Activated naive CD4-positive, alpha-beta T cell treated with anti-CD3 and anti-CD28 coated beads for 36 hours (primary cell): Measurements from ENCODE around the gene WAC. TPM values are rescaled to one million over a fixed set of nuclear protein-coding genes. Genes with fewer than 3 reads are reported as not detected.
"Not testable (repeated sequence)": the region's sequence is repeated elsewhere in the genome, so short reads cannot be mapped to it uniquely, and the experiment has no call there.

Experiments
- CTCF ChIA-PET: fragments of 350-600 bp; sonication (Branson Sonifier 250); formaldehyde crosslinking; loops from one replicate; lab custom pipeline; 2021; ENCODE audit warnings: antibody characterized with exemption; lab: Charles Lee
- DNase-seq: peaks from one replicate; pipeline ENCODE4 v3.0.0-alpha.2; 2020
- H3K27ac Mint-ChIP-seq: one replicate; pipeline ENCODE4 v1.8.0; 2021; ENCODE audit warnings: mild to moderate bottlenecking, mixed read lengths
- H3K27me3 Mint-ChIP-seq: one replicate; pipeline ENCODE4 v1.8.0; 2021; ENCODE audit warnings: low read depth, mixed read lengths
- H3K36me3 Mint-ChIP-seq: one replicate; pipeline ENCODE4 v1.8.0; 2021; ENCODE audit warnings: low read depth, mixed read lengths
- H3K4me1 Mint-ChIP-seq: one replicate; pipeline ENCODE4 v1.8.0; 2021; ENCODE audit warnings: low read depth, mixed read lengths
- H3K4me3 Mint-ChIP-seq: one replicate; pipeline ENCODE4 v1.8.0; 2021; ENCODE audit warnings: mild to moderate bottlenecking, moderate library complexity, mixed read lengths
- H3K9me3 Mint-ChIP-seq: one replicate; pipeline ENCODE4 v1.8.0; 2021; ENCODE audit warnings: mixed read lengths
- intact Hi-C: fragments of 100-400 bp; cut with micrococcal nuclease; formaldehyde crosslinking; loops from one replicate; pipeline ENCODE4 v1.15.1; 2023
- total RNA-seq, 2 experiments: library from RNA; stranded (reverse); gene quantifications; one replicate each; pipeline ENCODE4 v1.2.3, GENCODE V29; 2021

WAC gene
- total RNA-seq, 2 experiments from 2014 or later: 77.1 to 82.9 TPM

GRCh38 chr10:28595613-28596012 lies 62.7 kb downstream of the WAC start:
- intact Hi-C loops: no loop called here
- Mint-ChIP-seq H3K9me3 (peaks cover 4% of the 10 kb centered on the region), H3K36me3 (peaks cover 57% of the 10 kb centered on the region), H3K4me1 (peaks cover 58% of the 10 kb centered on the region), H3K4me3 (no peak overlapping the region), H3K27me3 (no peaks in the 10 kb centered on the region), H3K27ac (no peak overlapping the region)
- CTCF ChIA-PET: no interaction called here
- DNase-seq: no peak

- no peak overlapping the region for H3K27ac Mint-ChIP-seq
- no peaks in the 10 kb centered on the region for H3K27me3 Mint-ChIP-seq
- intact Hi-C loops: no loop called here
- H3K36me3 Mint-ChIP-seq: peaks cover 36% of the 10 kb centered on the region
- no peak overlapping the region for H3K4me3 Mint-ChIP-seq
- CTCF ChIA-PET: no interaction called here
- peaks cover 51% of the 10 kb centered on the region for H3K4me1 Mint-ChIP-seq
- no peak for DNase-seq
- no peaks in the 10 kb centered on the region for H3K9me3 Mint-ChIP-seq
Measured at GRCh38 chr10:28600056-28600455, 67.1 kb downstream of the WAC start.

DNA sequence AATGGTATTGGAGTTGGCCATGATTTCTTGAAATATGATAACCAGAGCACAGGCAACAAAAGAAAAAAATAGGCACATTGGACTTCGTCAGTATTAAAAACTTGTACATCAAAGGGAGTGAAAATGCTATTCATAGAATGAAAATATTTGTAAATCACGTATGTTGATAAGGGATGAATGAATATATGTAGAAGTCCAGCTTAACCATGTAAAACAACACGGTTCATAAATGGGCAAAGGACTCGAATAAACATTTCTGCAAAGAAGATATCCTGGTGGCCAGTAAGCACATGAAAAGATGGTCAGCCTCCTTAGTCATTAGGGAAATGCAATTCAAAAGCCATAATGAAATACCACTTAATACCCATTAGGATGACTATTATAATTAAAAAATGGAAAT lies 68.1 kb downstream of the WAC start:
- no peak for DNase-seq
- CTCF ChIA-PET: interaction anchor here (0.6 to 1.4 kb wide), 2 partner anchors 11 to 271 kb away, joined by 3 read pairs; no protein-coding TSS in a partner anchor
- Mint-ChIP-seq H3K9me3 (no peaks in the 10 kb centered on the region), H3K4me3 (no peak overlapping the region), H3K36me3 (peaks cover 33% of the 10 kb centered on the region), H3K27me3 (no peaks in the 10 kb centered on the region), H3K4me1 (peaks cover 51% of the 10 kb centered on the region), H3K27ac (no peak overlapping the region)
- intact Hi-C loops: no loop called here

GRCh38 chr10:28604567-28605536 lies 71.9 kb downstream of the WAC start:
- DNase-seq: no peak
- Mint-ChIP-seq H3K27ac (no peak overlapping the region), H3K9me3 (no peaks in the 10 kb centered on the region), H3K4me3 (no peak overlapping the region), H3K27me3 (no peaks in the 10 kb centered on the region), H3K36me3 (peaks cover 19% of the 10 kb centered on the region), H3K4me1 (peaks cover 38% of the 10 kb centered on the region)
- intact Hi-C loops: no loop called here
- CTCF ChIA-PET: interaction anchor here (0.6 to 1.0 kb wide), 2 partner anchors 15 to 1861 kb away, joined by 3 to 4 read pairs; no protein-coding TSS in a partner anchor

- intact Hi-C loops: no loop called here
- Mint-ChIP-seq H3K4me1 (peaks cover 35% of the 10 kb centered on the region), H3K27me3 (no peaks in the 10 kb centered on the region), H3K36me3 (peaks cover 25% of the 10 kb centered on the region), H3K4me3 (no peak overlapping the region), H3K27ac (no peak overlapping the region), H3K9me3 (no peaks in the 10 kb centered on the region)
- no peak for DNase-seq
- CTCF ChIA-PET: no interaction called here
Measured at GRCh38 chr10:28606568-28606967, 73.7 kb downstream of the WAC start.

DNA sequence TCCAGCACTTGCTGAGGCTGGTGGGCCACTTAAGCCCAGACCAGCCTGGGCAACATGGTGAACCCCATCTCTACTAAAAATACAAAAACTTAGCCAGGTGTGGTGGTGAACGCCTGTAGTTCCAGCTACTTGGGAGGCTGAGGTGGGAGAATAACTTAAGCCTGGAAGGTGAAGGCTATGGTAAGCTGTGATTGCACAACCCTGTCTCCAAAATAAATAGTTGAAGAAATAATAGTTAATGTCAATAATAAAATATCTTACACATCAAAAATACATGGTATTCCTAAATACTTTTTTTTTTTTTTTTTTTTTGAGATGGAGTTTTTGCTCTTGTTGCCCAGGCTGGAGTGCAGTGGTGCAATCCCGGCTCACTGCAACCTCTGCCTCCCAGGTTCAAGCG lies 76.7 kb downstream of the WAC start:
- DNase-seq, H3K27me3 Mint-ChIP-seq, CTCF ChIA-PET, H3K9me3 Mint-ChIP-seq, H3K4me3 Mint-ChIP-seq, intact Hi-C loops: not testable (repeated sequence)
- H3K36me3 Mint-ChIP-seq: peaks cover 35% of the 10 kb centered on the region
- H3K27ac Mint-ChIP-seq: peak overlapping the region; percentile 36
- peaks cover 22% of the 10 kb centered on the region for H3K4me1 Mint-ChIP-seq

DNA sequence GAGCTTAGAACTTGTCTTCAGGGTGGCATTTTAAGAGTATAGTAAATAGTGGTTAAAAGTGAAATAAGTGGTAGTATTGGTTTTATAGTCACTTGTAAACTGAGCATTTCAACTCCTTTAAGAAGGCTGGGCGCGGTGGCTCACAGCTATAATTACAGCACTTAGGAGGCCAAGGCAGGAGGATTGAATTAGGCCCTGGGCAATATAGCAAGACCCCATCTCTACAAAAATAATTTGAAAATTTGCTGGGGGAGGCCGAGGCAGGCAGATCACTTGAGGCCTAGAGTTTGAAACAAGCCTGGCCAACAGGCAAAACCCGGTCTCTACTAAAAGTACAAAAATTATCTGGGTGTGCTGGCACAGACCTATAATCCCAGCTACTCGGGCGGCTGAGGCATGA lies 80.0 kb downstream of the WAC start:
- Mint-ChIP-seq H3K9me3 (no peaks in the 10 kb centered on the region), H3K27me3 (no peaks in the 10 kb centered on the region), H3K4me1 (peaks cover 6% of the 10 kb centered on the region), H3K27ac (no peak overlapping the region), H3K4me3 (no peak overlapping the region), H3K36me3 (peaks cover 45% of the 10 kb centered on the region)
- intact Hi-C loops: no loop called here
- CTCF ChIA-PET: no interaction called here
- no peak for DNase-seq

- CTCF ChIA-PET: interaction anchor here (0.8 kb wide), 1 partner anchor 9 kb away, joined by 3 read pairs; no protein-coding TSS in a partner anchor
- Mint-ChIP-seq H3K4me3 (no peak overlapping the region), H3K9me3 (no peaks in the 10 kb centered on the region), H3K36me3 (peaks cover 37% of the 10 kb centered on the region), H3K27ac (no peak overlapping the region), H3K27me3 (no peaks in the 10 kb centered on the region), H3K4me1 (peaks cover 4% of the 10 kb centered on the region)
- intact Hi-C loops: no loop called here
- no peak for DNase-seq
Measured at GRCh38 chr10:28616514-28616913, 83.6 kb downstream of the WAC start.

DNA sequence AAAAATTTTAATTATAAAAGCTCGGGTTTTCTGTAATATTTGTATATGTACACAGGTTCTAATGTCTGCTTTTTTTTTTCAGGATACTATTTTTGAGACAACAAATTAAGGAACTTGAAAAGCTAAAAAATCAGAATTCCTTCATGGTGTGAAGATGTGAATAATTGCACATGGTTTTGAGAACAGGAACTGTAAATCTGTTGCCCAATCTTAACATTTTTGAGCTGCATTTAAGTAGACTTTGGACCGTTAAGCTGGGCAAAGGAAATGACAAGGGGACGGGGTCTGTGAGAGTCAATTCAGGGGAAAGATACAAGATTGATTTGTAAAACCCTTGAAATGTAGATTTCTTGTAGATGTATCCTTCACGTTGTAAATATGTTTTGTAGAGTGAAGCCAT lies 86.5 kb downstream of the WAC start:
- peaks cover 4% of the 10 kb centered on the region for H3K4me1 Mint-ChIP-seq
- H3K9me3 Mint-ChIP-seq: no peaks in the 10 kb centered on the region
- no peak for DNase-seq
- H3K36me3 Mint-ChIP-seq: peaks cover 22% of the 10 kb centered on the region
- H3K4me3 Mint-ChIP-seq: no peak overlapping the region
- CTCF ChIA-PET: interaction anchor here (0.7 to 1.4 kb wide), 3 partner anchors 9 to 320 kb away, joined by 3 to 9 read pairs (median 3); no protein-coding TSS in a partner anchor
- intact Hi-C loops: no loop called here
- H3K27ac Mint-ChIP-seq: no peak overlapping the region
- no peaks in the 10 kb centered on the region for H3K27me3 Mint-ChIP-seq

GRCh38 chr10:28620251-28620650 lies 87.3 kb downstream of the WAC start:
- Mint-ChIP-seq H3K36me3 (peaks cover 16% of the 10 kb centered on the region), H3K9me3 (no peaks in the 10 kb centered on the region), H3K4me1 (peaks cover 4% of the 10 kb centered on the region), H3K27ac (no peak overlapping the region), H3K27me3 (no peaks in the 10 kb centered on the region), H3K4me3 (no peak overlapping the region)
- no peak for DNase-seq
- intact Hi-C loops: no loop called here
- CTCF ChIA-PET: interaction anchor here (0.6 to 1.4 kb wide), 2 partner anchors 8 to 22 kb away, joined by 3 to 9 read pairs; no protein-coding TSS in a partner anchor

DNA sequence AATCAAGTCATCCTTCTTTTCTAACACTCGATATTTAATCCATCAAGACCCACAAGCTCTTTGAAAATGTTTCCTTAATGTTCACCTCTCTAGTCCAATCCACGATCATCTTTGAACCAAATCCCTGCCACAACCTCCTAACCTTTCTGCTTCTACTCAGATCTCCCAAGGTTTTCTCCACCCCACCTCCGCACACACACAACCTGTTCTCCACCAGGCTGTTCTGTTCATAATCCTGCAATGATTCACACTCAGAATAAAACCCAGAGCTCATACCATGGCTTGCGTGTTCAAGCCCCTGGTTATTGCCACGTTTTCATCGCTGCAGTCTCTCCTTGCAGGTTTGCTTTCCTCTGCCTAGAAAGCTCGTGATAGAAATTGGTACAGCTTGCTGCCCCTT lies 90.6 kb downstream of the WAC start:
- no peak for DNase-seq
- H3K4me3 Mint-ChIP-seq: no peak overlapping the region
- peaks cover 4% of the 10 kb centered on the region for H3K27me3 Mint-ChIP-seq
- H3K4me1 Mint-ChIP-seq: peaks cover 7% of the 10 kb centered on the region
- peaks cover 7% of the 10 kb centered on the region for H3K36me3 Mint-ChIP-seq
- H3K9me3 Mint-ChIP-seq: no peaks in the 10 kb centered on the region
- CTCF ChIA-PET: no interaction called here
- H3K27ac Mint-ChIP-seq: no peak overlapping the region
- intact Hi-C loops: no loop called here

DNA sequence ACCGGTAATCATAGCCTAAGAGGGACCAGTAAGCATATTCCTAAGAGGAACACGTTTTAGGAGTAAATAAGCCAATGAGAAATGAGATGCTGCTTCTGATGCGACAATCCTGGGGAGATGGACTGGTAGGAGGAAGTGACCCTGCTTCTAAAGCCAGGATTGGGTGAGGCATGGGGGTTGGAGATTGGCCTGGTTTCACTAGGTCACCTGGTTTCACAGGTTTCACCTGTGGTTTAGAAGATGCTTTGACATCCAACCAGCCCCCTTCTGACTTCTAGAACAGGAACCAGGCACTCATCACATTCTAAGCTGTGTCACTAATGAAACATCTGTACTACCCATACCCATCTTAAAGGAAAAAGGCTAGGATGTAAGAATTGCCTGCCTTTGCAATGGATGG lies 91.4 kb downstream of the WAC start:
- no peak overlapping the region for H3K27ac Mint-ChIP-seq
- intact Hi-C loops: no loop called here
- DNase-seq: no peak
- H3K36me3 Mint-ChIP-seq: peaks cover 5% of the 10 kb centered on the region
- H3K27me3 Mint-ChIP-seq: peaks cover 7% of the 10 kb centered on the region
- peaks cover 7% of the 10 kb centered on the region for H3K4me1 Mint-ChIP-seq
- H3K9me3 Mint-ChIP-seq: no peaks in the 10 kb centered on the region
- CTCF ChIA-PET: interaction anchor here (0.7 kb wide), 1 partner anchor 634 kb away, joined by 3 read pairs; no protein-coding TSS in a partner anchor
- no peak overlapping the region for H3K4me3 Mint-ChIP-seq
